Common myeloid progenitor, CD34-positive (primary cell): ENCODE data around the gene CCDC158.
"Not testable (repeated sequence)": the region's sequence is repeated elsewhere in the genome, so short reads cannot be mapped to it uniquely, and the experiment has no call there.

Experiments
- CTCF ChIA-PET: fragments of 350-600 bp; sonication (Branson Sonifier 250); formaldehyde crosslinking; loops from one replicate; lab custom pipeline; 2021; ENCODE audit warnings: antibody characterized with exemption; lab: Charles Lee
- POLR2A ChIA-PET: fragments of 350-600 bp; sonication (Branson Sonifier 250); formaldehyde crosslinking; loops from one replicate; lab custom pipeline; 2021; ENCODE audit warnings: antibody characterized with exemption; lab: Charles Lee
- DNase-seq, 3 donors: peaks; one replicate each; pipeline versions ENCODE4 v3.0.0 to v3.0.0-alpha.2; 2013
- H3K27ac ChIP-seq, 2 experiments: 1 replicate in 1 of 2; 2 replicates in 1 of 2; pipeline ENCODE4 v1.7.0; 2013; ENCODE audit warnings: inconsistent platforms in 2 of 2, low read length in 2 of 2, mild to moderate bottlenecking in 2 of 2, low read depth in 1 of 2, moderate library complexity in 1 of 2; ENCODE audit not compliant: severe bottlenecking in 2 of 2, insufficient read depth in 1 of 2, poor library complexity in 1 of 2
- H3K27me3 ChIP-seq, 5 experiments: replicated peaks in 2 of 5; 1 replicate in 3 of 5; 2 replicates in 2 of 5; pipeline versions ENCODE4 v1.6.1 to v1.7.0; 2013; ENCODE audit warnings: low read length in 4 of 5, mild to moderate bottlenecking in 2 of 5, moderate library complexity in 2 of 5, inconsistent platforms in 1 of 5; ENCODE audit not compliant: insufficient read depth in 5 of 5, control insufficient read depth in 4 of 5
- H3K36me3 ChIP-seq, 4 experiments: 1 replicate in 2 of 4; 2 replicates in 2 of 4; pipeline versions ENCODE4 v1.6.1 to v1.7.0; 2013; ENCODE audit warnings: low read length in 3 of 4, control low read depth in 1 of 4, mild to moderate bottlenecking in 1 of 4; ENCODE audit not compliant: control insufficient read depth in 4 of 4, insufficient read depth in 4 of 4
- H3K4me1 ChIP-seq, 4 experiments: 1 replicate in 3 of 4; 2 replicates in 1 of 4; pipeline versions ENCODE4 v1.6.1 to v1.7.1; 2013; ENCODE audit warnings: low read length in 3 of 4, mild to moderate bottlenecking in 3 of 4, control low read depth in 1 of 4, inconsistent platforms in 1 of 4, moderate library complexity in 1 of 4; ENCODE audit not compliant: control insufficient read depth in 4 of 4, insufficient read depth in 4 of 4; ENCODE audit errors: control extremely low read depth in 1 of 4
- H3K4me3 ChIP-seq, 7 experiments: 1 replicate in 4 of 7; 2 replicates in 3 of 7; pipeline versions ENCODE4 v1.5.1 to v1.7.0; 2013; ENCODE audit warnings: mild to moderate bottlenecking in 7 of 7, low read length in 6 of 7, moderate library complexity in 6 of 7, inconsistent platforms in 2 of 7, low read depth in 2 of 7, control low read depth in 1 of 7; ENCODE audit not compliant: insufficient read depth in 4 of 7, control insufficient read depth in 1 of 7; ENCODE audit errors: extremely low read depth in 1 of 7
- H3K9me3 ChIP-seq, 5 experiments: 1 replicate in 4 of 5; 2 replicates in 1 of 5; pipeline versions ENCODE4 v1.6.1 to v1.7.1; 2013; ENCODE audit warnings: low read length in 4 of 5, mild to moderate bottlenecking in 2 of 5, inconsistent platforms in 1 of 5, low read depth in 1 of 5, moderate library complexity in 1 of 5; ENCODE audit not compliant: control insufficient read depth in 4 of 5, insufficient read depth in 2 of 5; ENCODE audit errors: control extremely low read depth in 1 of 5
- WGBS: methylation state at CpG from one replicate; pipeline ENCODE4 v1.1.5; 2013; ENCODE audit not compliant: insufficient coverage; 5-methylcytosine and 5-hydroxymethylcytosine counted together

CCDC158 gene

GRCh38 chr4:76458297-76458696 is 37.4 kb upstream of the CCDC158 start:
- Histone ChIP-seq H3K27me3 (no peaks in the 10 kb centered on the region), H3K4me1 (no peaks in the 10 kb centered on the region), H3K27ac (no peak overlapping the region), H3K9me3 (peaks cover 0 to 3% (median 0%) of the 10 kb centered on the region in 5 experiments), H3K36me3 (no peaks in the 10 kb centered on the region), H3K4me3 (no peak overlapping the region)
- no CpG with 5 or more reads among the region's 2 CpGs for WGBS
- ChIA-PET CTCF (interaction anchor here (2.1 kb wide), 1 partner anchor 11 kb away, joined by 9 read pairs; no protein-coding TSS in a partner anchor), POLR2A (no interaction called here)
- DNase-seq = no peak

GRCh38 chr4:76457885-76458284 is 36.9 kb upstream of the CCDC158 start:
- Histone ChIP-seq H3K4me3 (no peak overlapping the region), H3K9me3 (no peaks in the 10 kb centered on the region), H3K27ac (no peak overlapping the region), H3K4me1 (no peaks in the 10 kb centered on the region), H3K36me3 (no peaks in the 10 kb centered on the region), H3K27me3 (no peaks in the 10 kb centered on the region)
- ChIA-PET POLR2A (no interaction called here), CTCF (interaction anchor here (1.4 to 2.1 kb wide), 2 partner anchors 8 to 12 kb away, joined by 3 to 9 read pairs; no protein-coding TSS in a partner anchor)
- WGBS = 100% methylated on average over 1 of the region's 7 CpGs
- DNase-seq = no peak

- H3K36me3 ChIP-seq, H3K4me3 ChIP-seq, DNase-seq, H3K27ac ChIP-seq, H3K9me3 ChIP-seq, POLR2A ChIA-PET, H3K4me1 ChIP-seq, CTCF ChIA-PET, H3K27me3 ChIP-seq: not testable (repeated sequence)
- no CpG with 5 or more reads among the region's 6 CpGs for WGBS
Observed at GRCh38 chr4:76454073-76454472, 33.1 kb upstream of the CCDC158 start.

- Histone ChIP-seq H3K4me3 (no peak overlapping the region), H3K27ac (no peak overlapping the region), H3K36me3 (no peaks in the 10 kb centered on the region), H3K27me3 (no peaks in the 10 kb centered on the region), H3K9me3 (no peaks in the 10 kb centered on the region), H3K4me1 (no peaks in the 10 kb centered on the region)
- 83% methylated on average over 1 of the region's 2 CpGs for WGBS
- no peak for DNase-seq
- CTCF ChIA-PET = no interaction called here
- POLR2A ChIA-PET = no interaction called here
Observed at GRCh38 chr4:76453232-76453631, 32.3 kb upstream of the CCDC158 start.

- Histone ChIP-seq H3K9me3 (no peaks in the 10 kb centered on the region), H3K27me3 (no peaks in the 10 kb centered on the region), H3K36me3 (no peaks in the 10 kb centered on the region), H3K4me3 (no peak overlapping the region), H3K4me1 (no peaks in the 10 kb centered on the region), H3K27ac (no peak overlapping the region)
- POLR2A ChIA-PET = no interaction called here
- CTCF ChIA-PET = no interaction called here
- 100% methylated on average over 1 of the region's 2 CpGs for WGBS
- no peak for DNase-seq
Observed at GRCh38 chr4:76449833-76450232, 28.9 kb upstream of the CCDC158 start.

- H3K36me3 ChIP-seq = no peaks in the 10 kb centered on the region
- CTCF ChIA-PET = no interaction called here
- no peaks in the 10 kb centered on the region for H3K27me3 ChIP-seq
- no peak for DNase-seq
- no peaks in the 10 kb centered on the region for H3K4me1 ChIP-seq
- H3K27ac ChIP-seq = no peak overlapping the region
- WGBS = 92% methylated on average over 2 of the region's 3 CpGs
- POLR2A ChIA-PET = no interaction called here
- H3K4me3 ChIP-seq = no peak overlapping the region
- H3K9me3 ChIP-seq = no peaks in the 10 kb centered on the region
Observed at GRCh38 chr4:76449362-76449767, 28.4 kb upstream of the CCDC158 start.

GRCh38 chr4:76448211-76448610 is 27.3 kb upstream of the CCDC158 start:
- Histone ChIP-seq H3K4me3 (no peak overlapping the region), H3K27ac (no peak overlapping the region), H3K4me1 (no peaks in the 10 kb centered on the region), H3K27me3 (no peaks in the 10 kb centered on the region), H3K9me3 (no peaks in the 10 kb centered on the region), H3K36me3 (no peaks in the 10 kb centered on the region)
- 80% methylated on average over 1 of the region's 3 CpGs for WGBS
- POLR2A ChIA-PET = no interaction called here
- no peak for DNase-seq
- CTCF ChIA-PET = interaction anchor here (1.2 kb wide), 1 partner anchor 18 kb away, joined by 3 read pairs; no protein-coding TSS in a partner anchor
